GM12878 (cell line): ENCODE results near the gene CACNA1B. TPM values are rescaled to one million over a fixed set of nuclear protein-coding genes. Genes with fewer than 3 reads are reported as not detected.

ENCODE experiments used
- ATAC-seq: fragments of 200-7000 bp; cut with Tn5 transposase; 3 replicates; pipeline ENCODE4 v1.9.1; 2020; ENCODE audit warnings: mild to moderate bottlenecking, moderate library complexity
- BruUV-seq: library from RNA; stranded (reverse); fragments of 400-500 nt; replicated peaks from 2 replicates; lab custom pipeline; 2021; lab: Mats Ljungman, UMichigan
- CTCF ChIA-PET: fragments of 300-600 bp; sonication (Branson Sonifier 250); formaldehyde crosslinking; extraction: SDS; loops from one replicate; lab custom pipeline; 2021; ENCODE audit warnings: inconsistent platforms; lab: Yijun Ruan, JAX
- POLR2A ChIA-PET: fragments of 350-600 bp; formaldehyde crosslinking; extraction: SDS; loops from one replicate; lab custom pipeline; 2021; ENCODE audit warnings: inconsistent platforms; lab: Charles Lee
- RAD21 ChIA-PET: fragments of 300-600 bp; sonication (Branson Sonifier 250); formaldehyde crosslinking; loops from one replicate; lab custom pipeline; 2023; ENCODE audit warnings: antibody characterized with exemption; ENCODE audit not compliant: unreplicated experiment; lab: Charles Lee
- SMC1A ChIA-PET: fragments of 300-600 bp; sonication (Branson Sonifier 250); formaldehyde crosslinking; loops from one replicate; lab custom pipeline; 2023; ENCODE audit not compliant: unreplicated experiment, uncharacterized antibody; lab: Charles Lee
- DNase-seq: peaks from one replicate; pipeline ENCODE4 v3.0.0-alpha.2; 2011; ENCODE audit warnings: low read depth, low spot score
- FAIRE-seq: peaks from 3 replicates; lab custom pipeline; 2011; peaks lifted over from hg19 to GRCh38; lab: Jason Lieb, UNC
- H2AFZ ChIP-seq: 2 replicates; pipeline ENCODE4 v1.6.0; 2011; ENCODE audit warnings: low read depth, low read length, control low read depth; ENCODE audit not compliant: control insufficient read depth
- H3K27ac ChIP-seq: 2 replicates; pipeline ENCODE4 v1.5.1; 2011; ENCODE audit warnings: control low read depth; ENCODE audit not compliant: control insufficient read depth, insufficient read depth
- H3K27me3 ChIP-seq, 2 experiments: replicated peaks in 1 of 2; 2 replicates each; pipeline versions ENCODE4 v1.6.0 to v1.6.1; 2011; ENCODE audit warnings: low read length in 1 of 2; ENCODE audit not compliant: control insufficient read depth in 2 of 2, insufficient read depth in 2 of 2
- H3K36me3 ChIP-seq, 2 experiments: 2 replicates each; pipeline ENCODE4 v1.5.1; 2011; ENCODE audit warnings: low read length in 1 of 2; ENCODE audit not compliant: control insufficient read depth in 2 of 2, insufficient read depth in 2 of 2
- H3K4me1 ChIP-seq: 2 replicates; pipeline ENCODE4 v1.6.1; 2011; ENCODE audit warnings: mild to moderate bottlenecking, low read length, moderate library complexity, mixed read lengths; ENCODE audit not compliant: control insufficient read depth, insufficient read depth
- H3K4me2 ChIP-seq: 2 replicates; pipeline ENCODE4 v1.6.0; 2011; ENCODE audit warnings: control low read depth; ENCODE audit not compliant: control insufficient read depth, insufficient read depth
- H3K4me3 ChIP-seq: fragments of 200-600 bp; sonication (generic); 2 replicates; pipeline ENCODE4 v1.5.1; 2016
- H3K79me2 ChIP-seq: 2 replicates; pipeline ENCODE4 v1.6.0; 2011; ENCODE audit warnings: low read length; ENCODE audit not compliant: control insufficient read depth, insufficient read depth
- H3K9ac ChIP-seq: 2 replicates; pipeline ENCODE4 v1.8.0; 2011; ENCODE audit warnings: low read length, control low read depth, mixed read lengths; ENCODE audit not compliant: control insufficient read depth, insufficient read depth
- H3K9me3 ChIP-seq: replicated peaks from 3 replicates; pipeline ENCODE4 v1.5.1; 2011; ENCODE audit warnings: mild to moderate bottlenecking, low read length; ENCODE audit not compliant: control insufficient read depth, insufficient read depth
- H4K20me1 ChIP-seq: 2 replicates; pipeline ENCODE4 v1.6.0; 2011; ENCODE audit not compliant: control insufficient read depth, insufficient read depth
- CREB1 ChIP-seq: IDR thresholded peaks from 2 replicates; pipeline ENCODE4 v1.6.1; 2012; ENCODE audit warnings: low read depth, mild to moderate bottlenecking, inconsistent platforms
- EP300 ChIP-seq, 2 experiments: fragments of 150-350 bp in 1 of 2; IDR thresholded peaks; 2 replicates each; pipeline ENCODE4 v1.6.1; 2011 to 2012; ENCODE audit warnings: low read depth in 2 of 2, low read length in 2 of 2, borderline replicate concordance in 1 of 2, improper control_type of control experiment in 1 of 2, inconsistent platforms in 1 of 2; ENCODE audit not compliant: control insufficient read depth in 1 of 2
- KAT2A ChIP-seq: conservative IDR thresholded peaks from 2 replicates; pipeline ENCODE4 v1.6.1; 2011; ENCODE audit warnings: low read depth, low read length; ENCODE audit not compliant: control insufficient read depth
- KDM1A ChIP-seq: fragments of 200-600 bp; sonication (generic); IDR thresholded peaks from 2 replicates; pipeline ENCODE4 v1.6.1; 2016; ENCODE audit warnings: borderline replicate concordance
- NFYA ChIP-seq: IDR thresholded peaks from 2 replicates; pipeline ENCODE4 v1.6.1; 2011; ENCODE audit warnings: low read depth, mild to moderate bottlenecking, low read length, improper control_type of control experiment, borderline replicate concordance
- POLR2A ChIP-seq: IDR thresholded peaks from 2 replicates; pipeline ENCODE4 v1.6.1; 2011; ENCODE audit warnings: low read depth, mild to moderate bottlenecking, low read length
- RCOR1 ChIP-seq: conservative IDR thresholded peaks from 2 replicates; pipeline ENCODE4 v1.6.1; 2012; ENCODE audit warnings: low read depth, low read length, improper control_type of control experiment
- WRNIP1 ChIP-seq: IDR thresholded peaks from 2 replicates; pipeline ENCODE4 v1.6.1; 2011; ENCODE audit warnings: low read depth, low read length, improper control_type of control experiment, borderline replicate concordance
- ZBED1 ChIP-seq: IDR thresholded peaks from 2 replicates; pipeline ENCODE4 v1.6.1; 2016; ENCODE audit warnings: borderline replicate concordance
- ZNF217 ChIP-seq: fragments of 450-650 bp; IDR thresholded peaks from 2 replicates; pipeline ENCODE4 v1.6.1; 2017; ENCODE audit warnings: antibody characterized with exemption, mild to moderate bottlenecking
- ZNF24 ChIP-seq: fragments of 450-650 bp; IDR thresholded peaks from 2 replicates; pipeline ENCODE4 v1.6.1; 2017; ENCODE audit warnings: antibody characterized with exemption, mild to moderate bottlenecking
- ZNF274 ChIP-seq: IDR thresholded peaks from one replicate; pipeline ENCODE4 v1.8.0; 2011; ENCODE audit not compliant: insufficient read length, insufficient read depth
- ZZZ3 ChIP-seq: IDR thresholded peaks from 2 replicates; pipeline ENCODE4 v1.6.1; 2011; ENCODE audit warnings: low read depth; ENCODE audit not compliant: control insufficient read depth, insufficient read length
- WGBS: methylation state at CpG from one replicate; pipeline ENCODE4 v1.1.6; 2016; ENCODE audit warnings: low lambda C conversion rate; ENCODE audit not compliant: insufficient replicate concordance, insufficient coverage; ENCODE audit errors: missing lambda C conversion rate; 5-methylcytosine and 5-hydroxymethylcytosine counted together
- in situ Hi-C: fragments of 300-500 bp; cut with MboI; formaldehyde crosslinking; loops from 9 replicates; pipeline ENCODE4 v1.14.3; 2018; ENCODE audit warnings: mixed read lengths
- intact Hi-C: fragments of 100-400 bp; cut with micrococcal nuclease; formaldehyde crosslinking; loops from one replicate; pipeline ENCODE4 v1.14.2; 2022; ENCODE audit not compliant: unreplicated experiment
- polyA plus RNA-seq, 11 experiments: library from polyadenylated mRNA; depleted of rRNA in 4 of 11; unstranded in 6 of 11; stranded (reverse) in 5 of 11; fragments of >200 nt; fragmentation: Nextera tagmentation in 4 of 11; fragmentation: Illumina TruSeq in 1 of 11; extraction: Ambion mirVana in 4 of 11; extraction: Trizol in 1 of 11; gene quantifications; 1 replicate in 1 of 11; 2 replicates in 10 of 11; pipeline versions ENCODE4 v1.2.1 to v1.2.3, GENCODE V29; 2011 to 2016; ENCODE audit warnings: inconsistent platforms in 2 of 11, missing spikeins in 2 of 11, low read depth in 1 of 11
- total RNA-seq, 4 experiments: library from RNA; depleted of rRNA in 3 of 4; stranded (reverse); fragments of >200 nt in 3 of 4; fragmentation: Illumina TruSeq in 1 of 4; extraction: Trizol in 1 of 4; gene quantifications; 2 replicates each; pipeline versions ENCODE4 v1.2.1 to v1.2.3, GENCODE V29; 2013 to 2021
- TF ChIP-seq, protein P1 (sequence below): IDR thresholded peaks from 2 replicates; pipeline ENCODE4 v1.6.1; 2011; ENCODE audit warnings: mild to moderate bottlenecking, low read depth, low read length, moderate library complexity; ENCODE audit not compliant: insufficient replicate concordance
- TF ChIP-seq, protein P2 (sequence below): fragments of 450-650 bp; IDR thresholded peaks from 2 replicates; pipeline ENCODE4 v1.6.1; 2017; ENCODE audit warnings: low read depth, mild to moderate bottlenecking, moderate library complexity

The CACNA1B gene
- total and polyA plus RNA-seq, 10 of the 15 experiments (the other 5 are each of a cell fraction or from before 2014, with no cell fraction given) = 0.01 to 0.03 (median 0.01) TPM; not detected in 7

DNA sequence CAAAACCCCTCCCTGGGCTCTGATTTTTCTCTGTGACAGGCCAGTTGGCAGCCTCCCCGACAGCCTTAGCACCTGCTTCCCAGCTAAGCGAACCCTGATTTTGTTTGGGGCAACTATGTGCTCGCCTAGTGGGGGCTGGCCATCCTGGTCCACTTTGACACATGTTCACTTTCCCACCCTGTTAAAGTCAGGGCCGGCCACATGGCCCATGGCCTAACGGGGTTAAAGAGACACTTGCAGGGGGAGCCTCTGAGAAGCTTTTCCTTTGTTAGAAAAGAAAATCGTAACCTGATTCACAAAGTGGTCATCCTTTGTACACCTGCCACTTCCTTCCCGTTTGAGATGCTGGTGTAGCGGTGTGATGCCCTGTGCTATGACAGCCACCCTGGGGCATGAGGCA lies 1.3 kb upstream of the CACNA1B start:
- Histone ChIP-seq H3K27me3 (no peaks in the 10 kb centered on the region; a peak in 2 of 4 replicates), H3K9ac (no peak overlapping the region), H2AFZ (no peak overlapping the region)
- no peak for DNase-seq
- POLR2A ChIA-PET = no interaction called here
- no TSS peak for BruUV-seq
- intact Hi-C loops = no loop called here
- no peak for TF ChIP-seq CREB1
- TF ChIP-seq, protein P1, sequence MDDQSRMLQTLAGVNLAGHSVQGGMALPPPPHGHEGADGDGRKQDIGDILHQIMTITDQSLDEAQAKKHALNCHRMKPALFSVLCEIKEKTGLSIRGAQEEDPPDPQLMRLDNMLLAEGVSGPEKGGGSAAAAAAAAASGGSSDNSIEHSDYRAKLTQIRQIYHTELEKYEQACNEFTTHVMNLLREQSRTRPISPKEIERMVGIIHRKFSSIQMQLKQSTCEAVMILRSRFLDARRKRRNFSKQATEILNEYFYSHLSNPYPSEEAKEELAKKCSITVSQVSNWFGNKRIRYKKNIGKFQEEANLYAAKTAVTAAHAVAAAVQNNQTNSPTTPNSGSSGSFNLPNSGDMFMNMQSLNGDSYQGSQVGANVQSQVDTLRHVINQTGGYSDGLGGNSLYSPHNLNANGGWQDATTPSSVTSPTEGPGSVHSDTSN = no peak
- TF ChIP-seq, all 136 proteins: peak for 0
- ChIA-PET RAD21 (no interaction called here), SMC1A (no interaction called here), CTCF (interaction anchor here (0.6 kb wide), 1 partner anchor 217 kb away, joined by 4 read pairs; no protein-coding TSS in a partner anchor)
- H4K20me1 ChIP-seq = no peaks in the 10 kb centered on the region
- FAIRE-seq = no peak
- WGBS = 59% methylated on average over 8 of the region's 8 CpGs
- in situ Hi-C loops = no loop called here
- H3K4me1 ChIP-seq = no peaks in the 10 kb centered on the region
- no peak overlapping the region for H3K27ac ChIP-seq
- no peak overlapping the region for H3K4me3 ChIP-seq
- H3K79me2 ChIP-seq = no peaks in the 10 kb centered on the region
- H3K4me2 ChIP-seq = no peak overlapping the region
- H3K9me3 ChIP-seq = no peaks in the 10 kb centered on the region; the same call in 2 of the 3 replicates
- ATAC-seq = no peak
- H3K36me3 ChIP-seq = no peaks in the 10 kb centered on the region

DNA sequence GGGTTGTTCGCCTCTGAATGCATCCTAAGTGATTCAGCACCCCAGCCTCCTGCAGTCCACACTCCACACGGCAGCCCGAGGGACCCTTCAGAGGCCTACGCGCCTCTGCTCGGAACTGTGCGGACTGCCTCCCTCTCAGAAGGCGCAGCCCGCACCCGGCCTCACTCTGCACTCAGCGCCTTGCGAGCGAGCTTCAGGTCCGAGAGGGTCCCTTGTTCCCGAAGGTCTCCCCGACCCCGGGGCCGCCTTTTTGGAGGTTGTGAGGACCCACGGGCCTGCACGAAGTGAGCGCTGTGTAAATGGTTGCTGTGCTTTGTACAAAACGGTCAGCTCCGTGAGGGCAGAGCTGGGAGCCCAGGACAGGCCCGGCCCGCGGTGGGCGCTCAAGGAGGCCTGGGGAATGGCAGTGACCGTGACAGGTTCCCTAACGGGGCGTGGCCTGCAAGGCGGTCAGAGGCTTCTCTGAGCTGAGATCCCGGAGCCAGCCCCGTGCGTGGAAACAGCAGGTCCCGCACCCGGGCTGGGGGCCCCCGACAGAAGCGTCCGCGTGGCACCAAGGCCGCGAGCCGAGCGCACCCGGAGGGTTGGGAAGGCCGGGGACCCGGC lies 698 bp upstream of the CACNA1B start:
- ChIA-PET SMC1A (no interaction called here), CTCF (no interaction called here), RAD21 (no interaction called here), POLR2A (no interaction called here)
- Histone ChIP-seq H2AFZ (no peak overlapping the region), H3K27me3 (no peaks in the 10 kb centered on the region; a peak in 2 of 4 replicates), H4K20me1 (no peaks in the 10 kb centered on the region), H3K27ac (no peak overlapping the region), H3K36me3 (no peaks in the 10 kb centered on the region), H3K4me2 (no peak overlapping the region), H3K79me2 (no peaks in the 10 kb centered on the region), H3K4me3 (no peak overlapping the region), H3K9me3 (no peaks in the 10 kb centered on the region; the same call in 2 of the 3 replicates), H3K4me1 (no peaks in the 10 kb centered on the region), H3K9ac (no peak overlapping the region)
- FAIRE-seq (no peak), ATAC-seq (no peak), DNase-seq (no peak)
- BruUV-seq = no TSS peak
- intact Hi-C loops = no loop called here
- in situ Hi-C loops = no loop called here
- WGBS = 68% methylated on average over 26 of the region's 47 CpGs
- TF ChIP-seq EP300 (IDR thresholded peaks at IDR 0.05; ENCODE audit: borderline replicate concordance in 1 of 2, control insufficient read depth in 1 of 2, low read depth in 2 of 2, low read length in 2 of 2) (no peak), RCOR1 (no peak), ZNF274 (no peak), ZZZ3 (no peak), KAT2A (no peak), KDM1A (no peak), ZNF217 (no peak), ZNF24 (no peak), ZBED1 (no peak), POLR2A (no peak), WRNIP1 (no peak), NFYA (no peak)
- TF ChIP-seq, protein P2, sequence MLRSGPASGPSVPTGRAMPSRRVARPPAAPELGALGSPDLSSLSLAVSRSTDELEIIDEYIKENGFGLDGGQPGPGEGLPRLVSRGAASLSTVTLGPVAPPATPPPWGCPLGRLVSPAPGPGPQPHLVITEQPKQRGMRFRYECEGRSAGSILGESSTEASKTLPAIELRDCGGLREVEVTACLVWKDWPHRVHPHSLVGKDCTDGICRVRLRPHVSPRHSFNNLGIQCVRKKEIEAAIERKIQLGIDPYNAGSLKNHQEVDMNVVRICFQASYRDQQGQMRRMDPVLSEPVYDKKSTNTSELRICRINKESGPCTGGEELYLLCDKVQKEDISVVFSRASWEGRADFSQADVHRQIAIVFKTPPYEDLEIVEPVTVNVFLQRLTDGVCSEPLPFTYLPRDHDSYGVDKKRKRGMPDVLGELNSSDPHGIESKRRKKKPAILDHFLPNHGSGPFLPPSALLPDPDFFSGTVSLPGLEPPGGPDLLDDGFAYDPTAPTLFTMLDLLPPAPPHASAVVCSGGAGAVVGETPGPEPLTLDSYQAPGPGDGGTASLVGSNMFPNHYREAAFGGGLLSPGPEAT = no peak
